K562 (cell line): ENCODE measurements around the gene ATP5F1A. TPM values are rescaled to one million over a fixed set of nuclear protein-coding genes. Genes with fewer than 3 reads are reported as not detected.
A peak's percentile ranks its signal among the peaks of the same experiment; 100 is the strongest.

ENCODE experiments used
- ATAC-seq: fragments of 200-7000 bp; cut with Tn5 transposase; 3 replicates; pipeline ENCODE4 v1.9.1; 2020; ENCODE audit warnings: moderate library complexity
- Bru-seq: library from RNA; stranded (reverse); fragments of 400-500 nt; gene quantifications from one replicate; lab custom pipeline; 2021; lab: Mats Ljungman, UMichigan
- BruChase-seq, 2 experiments: library from RNA; stranded (reverse); fragments of 400-500 nt; gene quantifications; one replicate each; lab custom pipeline; 2021; lab: Mats Ljungman, UMichigan
- BruUV-seq: library from RNA; stranded (reverse); fragments of 400-500 nt; replicated peaks from 2 replicates; lab custom pipeline; 2021; lab: Mats Ljungman, UMichigan
- CTCF ChIA-PET: fragments of 300-600 bp; formaldehyde crosslinking; extraction: SDS; loops from one replicate; lab custom pipeline; 2021; ENCODE audit warnings: low intra/inter-chr PET ratio; lab: Yijun Ruan, JAX
- POLR2A ChIA-PET: fragments of 300-600, 350-650 bp; sonication (Branson Sonifier 250); formaldehyde crosslinking; extraction: SDS; loops from one replicate; lab custom pipeline; 2021; ENCODE audit warnings: antibody characterized with exemption, inconsistent platforms; lab: Yijun Ruan, JAX
- DNase-seq, 4 experiments: peaks; one replicate each; pipeline versions ENCODE4 v3.0.0 to v3.0.0-alpha.2; 2011 to 2018; ENCODE audit warnings: low spot score in 3 of 4, mixed read lengths in 3 of 4; ENCODE audit errors: extremely low read depth in 1 of 4
- FAIRE-seq: peaks from 2 replicates; lab custom pipeline; 2011; peaks lifted over from hg19 to GRCh38; lab: Jason Lieb, UNC
- H2AFZ ChIP-seq: 2 replicates; pipeline ENCODE4 v1.6.0; 2011; ENCODE audit warnings: low read depth, low read length, control low read depth, inconsistent platforms
- H3K27ac ChIP-seq: fragments of 200-600 bp; 3 replicates; pipeline ENCODE4 v1.8.0; 2011; ENCODE audit warnings: low read depth, mild to moderate bottlenecking, control low read depth, inconsistent platforms, low read length, moderate library complexity, mixed read lengths; ENCODE audit errors: extremely low read depth
- H3K27me3 ChIP-seq, 2 experiments: fragments of 300-600 bp in 1 of 2; 2 replicates in 1 of 2; 3 replicates in 1 of 2; pipeline versions ENCODE4 v1.6.0 to v1.8.0; 2011; ENCODE audit warnings: inconsistent platforms in 2 of 2, low read length in 2 of 2, mild to moderate bottlenecking in 1 of 2, mixed read lengths in 1 of 2, moderate library complexity in 1 of 2; ENCODE audit not compliant: control insufficient read depth in 2 of 2, insufficient read depth in 2 of 2
- H3K36me3 ChIP-seq: fragments of 300-600 bp; 3 replicates; pipeline ENCODE4 v1.8.0; 2011; ENCODE audit warnings: mild to moderate bottlenecking, low read length, inconsistent platforms; ENCODE audit not compliant: control insufficient read depth, insufficient read depth
- H3K4me1 ChIP-seq, 2 experiments: fragments of 200-600 bp in 1 of 2; replicated peaks in 1 of 2; 2 replicates in 1 of 2; 3 replicates in 1 of 2; pipeline versions ENCODE4 v1.5.1 to v1.8.0; 2011; ENCODE audit warnings: inconsistent platforms in 2 of 2, low read length in 2 of 2, mild to moderate bottlenecking in 1 of 2, mixed read lengths in 1 of 2, moderate library complexity in 1 of 2; ENCODE audit not compliant: control insufficient read depth in 2 of 2, insufficient read depth in 2 of 2
- H3K4me2 ChIP-seq: 2 replicates; pipeline ENCODE4 v1.6.1; 2011; ENCODE audit warnings: low read length, control low read depth, inconsistent platforms, mixed read lengths; ENCODE audit not compliant: insufficient read depth
- H3K4me3 ChIP-seq: fragments of 200-600 bp; sonication (generic), shearing (Covaris generic); 2 replicates; pipeline ENCODE4 v1.5.1; 2016; ENCODE audit warnings: control low read depth, inconsistent platforms
- H3K79me2 ChIP-seq: fragments of 200-600 bp; 3 replicates; pipeline ENCODE4 v1.8.0; 2011; ENCODE audit warnings: low read length, inconsistent platforms; ENCODE audit not compliant: control insufficient read depth, insufficient read depth
- H3K9ac ChIP-seq, 2 experiments: 2 replicates each; pipeline versions ENCODE4 v1.6.0 to v1.6.1; 2011; ENCODE audit warnings: low read depth in 2 of 2, low read length in 2 of 2, control low read depth in 1 of 2, inconsistent platforms in 1 of 2, mild to moderate bottlenecking in 1 of 2, mixed read lengths in 1 of 2; ENCODE audit not compliant: insufficient read depth in 1 of 2
- H3K9me1 ChIP-seq: one replicate; pipeline ENCODE4 v1.6.0; 2011; ENCODE audit warnings: inconsistent platforms, mild to moderate bottlenecking, low read length, moderate library complexity; ENCODE audit not compliant: control insufficient read depth, insufficient read depth
- H3K9me3 ChIP-seq: replicated peaks from 2 replicates; pipeline ENCODE4 v1.5.1; 2011; ENCODE audit warnings: low read depth, low read length, inconsistent platforms; ENCODE audit not compliant: control insufficient read depth, insufficient read depth
- H4K20me1 ChIP-seq: replicated peaks from 2 replicates; pipeline ENCODE4 v1.6.1; 2011; ENCODE audit warnings: low read length, inconsistent platforms, mixed read lengths; ENCODE audit not compliant: control insufficient read depth, insufficient read depth
- COPS2 ChIP-seq: fragments of 450-650 bp; conservative IDR thresholded peaks from 2 replicates; pipeline ENCODE4 v1.6.1; 2016; ENCODE audit warnings: mild to moderate bottlenecking, moderate library complexity
- ETV5 ChIP-seq: sonication (generic); formaldehyde crosslinking; IDR thresholded peaks from 2 replicates; pipeline ENCODE4 v1.4.0; 2020; ENCODE audit warnings: low read depth, mild to moderate bottlenecking, missing genetic modification reagents
- HNRNPLL ChIP-seq: fragments of 200-400 bp; formaldehyde crosslinking; IDR thresholded peaks from 2 replicates; pipeline ENCODE4 v1.6.1; 2017; ENCODE audit warnings: low read length, low read depth, mild to moderate bottlenecking; ENCODE audit not compliant: poor library complexity, severe bottlenecking
- MBD2 ChIP-seq: sonication (generic); IDR thresholded peaks from 2 replicates; pipeline ENCODE4 v1.6.1; 2016; ENCODE audit warnings: low read depth, borderline replicate concordance
- MYC ChIP-seq, 2 experiments: fragments of 250-450 bp in 1 of 2; sonication (Bioruptor Pico) in 1 of 2; IDR thresholded peaks; 2 replicates each; pipeline versions ENCODE4 v1.5.1 to v1.6.1; 2012 to 2021; ENCODE audit warnings: low read depth in 2 of 2, borderline replicate concordance in 1 of 2, improper control_type of control experiment in 1 of 2, low read length in 1 of 2, mild to moderate bottlenecking in 1 of 2, moderate library complexity in 1 of 2
- NCOA1 ChIP-seq: fragments of 450-650 bp; IDR thresholded peaks from 2 replicates; pipeline ENCODE4 v1.6.1; 2016; ENCODE audit warnings: low read depth
- NONO ChIP-seq, 2 experiments: fragments of 200-400 bp in 1 of 2; fragments of 450-650 bp in 1 of 2; formaldehyde crosslinking in 1 of 2; IDR thresholded peaks; 2 replicates each; pipeline ENCODE4 v1.6.1; 2017; ENCODE audit warnings: low read depth in 2 of 2, mild to moderate bottlenecking in 2 of 2, moderate library complexity in 2 of 2, low read length in 1 of 2
- NR3C1 ChIP-seq: sonication (generic); formaldehyde crosslinking; IDR thresholded peaks from 2 replicates; pipeline ENCODE4 v1.8.1; 2022; ENCODE audit warnings: missing genetic modification reagents
- POLR2G ChIP-seq: fragments of 200-400 bp; formaldehyde crosslinking; IDR thresholded peaks from 2 replicates; pipeline ENCODE4 v1.6.1; 2017; ENCODE audit warnings: low read depth, mild to moderate bottlenecking, antibody characterized with exemption, low read length, moderate library complexity
- RBM17 ChIP-seq: fragments of 200-400 bp; formaldehyde crosslinking; IDR thresholded peaks from 2 replicates; pipeline ENCODE4 v1.6.1; 2017; ENCODE audit warnings: low read depth, mild to moderate bottlenecking, low read length, borderline replicate concordance
- SIN3B ChIP-seq: fragments of 450-650 bp; IDR thresholded peaks from 2 replicates; pipeline ENCODE4 v1.6.1; 2017; ENCODE audit warnings: low read depth, mild to moderate bottlenecking, moderate library complexity
- TFE3 ChIP-seq: fragments of 450-650 bp; formaldehyde crosslinking; IDR thresholded peaks from 2 replicates; pipeline ENCODE4 v1.4.0; 2020; ENCODE audit warnings: mild to moderate bottlenecking, mixed read lengths
- ZNF311 ChIP-seq: fragments of 250-450 bp; sonication (Bioruptor Pico); IDR thresholded peaks from 2 replicates; pipeline ENCODE4 v1.4.0; 2020; ENCODE audit warnings: mild to moderate bottlenecking, moderate library complexity
- ZNF561 ChIP-seq: fragments of 450-650 bp; formaldehyde crosslinking; conservative IDR thresholded peaks from 2 replicates; pipeline ENCODE4 v1.4.0; 2020; ENCODE audit warnings: mild to moderate bottlenecking, moderate library complexity
- WGBS: fragments of 100-300 bp; shearing (Covaris generic); methylation state at CpG from one replicate; pipeline ENCODE4 v1.1.6; 2016; ENCODE audit warnings: low coverage, mixed read lengths; ENCODE audit not compliant: insufficient coverage; ENCODE audit errors: missing lambda C conversion rate; 5-methylcytosine and 5-hydroxymethylcytosine counted together
- in situ Hi-C: fragments of 300-500 bp; cut with MboI; formaldehyde crosslinking; loops from 4 replicates; pipeline ENCODE4 v1.15.0; 2018; ENCODE audit warnings: inconsistent platforms, mixed read lengths
- intact Hi-C: fragments of 100-400 bp; cut with micrococcal nuclease; formaldehyde crosslinking; loops from 2 replicates; pipeline ENCODE4 v1.14.2; 2022
- long read RNA-seq, 3 experiments: library from polyadenylated mRNA in 2 of 3; library from RNA in 1 of 3; unstranded in 2 of 3; stranded (forward) in 1 of 3; transcript quantifications; one replicate each; pipeline ENCODE4 v2.0.0, GENCODE V29; 2019 to 2022
- polyA minus RNA-seq, 3 experiments: library from RNA; depleted of rRNA, polyadenylated mRNA; stranded (reverse); fragments of >200 nt; gene quantifications; 2 replicates each; pipeline ENCODE4 v1.2.3, GENCODE V29; 2011
- polyA plus RNA-seq, 8 experiments: library from polyadenylated mRNA; depleted of rRNA in 4 of 8; stranded (reverse) in 5 of 8; unstranded in 3 of 8; fragments of >200 nt; fragmentation: Nextera tagmentation in 2 of 8; fragmentation: Illumina TruSeq in 1 of 8; extraction: Ambion mirVana in 2 of 8; extraction: Trizol in 1 of 8; gene quantifications; 2 replicates each; pipeline versions ENCODE4 v1.2.1 to v1.2.3, GENCODE V29; 2011 to 2014; ENCODE audit warnings: inconsistent platforms in 1 of 8, missing spikeins in 1 of 8
- total RNA-seq, 7 experiments: library from RNA; depleted of rRNA in 6 of 7; stranded (reverse); fragments of >200 nt in 6 of 7; fragmentation: Illumina TruSeq in 2 of 7; extraction: Trizol in 2 of 7; gene quantifications; 2 replicates each; pipeline versions ENCODE4 v1.2.1 to v1.2.3, GENCODE V29; 2011 to 2021; ENCODE audit warnings: low replicate concordance in 1 of 7

The ATP5F1A gene
- total RNA-seq (2011; cell fraction: chromatin; rRNA removed; ENCODE audit: low replicate concordance), result 237 and 420 TPM in 2 replicates
- 160 and 177 TPM in 2 replicates for total RNA-seq (2011; cell fraction: nucleolus; rRNA removed)
- total RNA-seq (2011; cell fraction: nucleoplasm; rRNA removed), result 216 and 234 TPM in 2 replicates
- 359 and 377 TPM in 2 replicates for total RNA-seq (2014; rRNA removed)
- 517 and 529 TPM in 2 replicates for total RNA-seq (2014; rRNA removed; fragmentation: Illumina TruSeq; extraction: Trizol)
- 480 and 490 TPM in 2 replicates for total RNA-seq (2015; rRNA removed; fragmentation: Illumina TruSeq; extraction: Trizol)
- total RNA-seq (2021), result 401 and 403 TPM in 2 replicates
- 456 and 553 TPM in 2 replicates for polyA plus RNA-seq (2011; rRNA removed)
- polyA plus RNA-seq (2011; cell fraction: cytosol; rRNA removed), result 493 and 750 TPM in 2 replicates
- 217 and 371 TPM in 2 replicates for polyA plus RNA-seq (2011; cell fraction: nucleus; rRNA removed)
- polyA plus RNA-seq (2012), result 313 and 360 TPM in 2 replicates
- polyA plus RNA-seq (2014; fragmentation: Illumina TruSeq; extraction: Trizol), result 396 and 436 TPM in 2 replicates
- 100 to 1,000 TPM; 690 to 762 TPM for polyA plus RNA-seq (2014; fragmentation: Nextera tagmentation; extraction: Ambion mirVana)
- 443 and 471 TPM in 2 replicates for polyA plus RNA-seq (2014; rRNA removed)
- polyA minus RNA-seq (2011; rRNA and poly(A)+ RNA removed), result 905 and 982 TPM in 2 replicates
- 286 and 314 TPM in 2 replicates for polyA minus RNA-seq (2011; cell fraction: cytosol; rRNA and poly(A)+ RNA removed)
- 57.6 and 119 TPM in 2 replicates for polyA minus RNA-seq (2011; cell fraction: nucleus; rRNA and poly(A)+ RNA removed)
- Bru-seq, nascent RNA, result percentile 91 among the genes with signal in this experiment
- percentile 93 among the genes with signal in this experiment for BruChase-seq, experiment 1, labeled RNA remaining after a 2-hour chase
- BruChase-seq, experiment 2, labeled RNA remaining after a 6-hour chase, result percentile 95 among the genes with signal in this experiment
- long read RNA-seq, experiment 1, full-length matches to known transcripts, result 1,331 of 1,606 reads
- long read RNA-seq, experiment 1, partial matches to known transcripts, result 244 of 1,606 reads
- long read RNA-seq, experiment 1, other reads (novel, unspliced or antisense), result 31 of 1,606 reads
- long read RNA-seq, experiment 2, full-length matches to known transcripts, result 456 of 578 reads
- long read RNA-seq, experiment 2, partial matches to known transcripts, result 99 of 578 reads
- long read RNA-seq, experiment 2, other reads (novel, unspliced or antisense), result 23 of 578 reads
- long read RNA-seq, experiment 3, full-length matches to known transcripts, result 1,543 of 1,594 reads
- long read RNA-seq, experiment 3, partial matches to known transcripts, result 22 of 1,594 reads
- long read RNA-seq, experiment 3, other reads (novel, unspliced or antisense), result 29 of 1,594 reads

- no TSS peak for BruUV-seq
- H3K4me3 ChIP-seq, result peak within 1 kb of the TSS; percentile 94
- peak; percentile 92 for TF ChIP-seq POLR2G
- no peak for TF ChIP-seq ZNF561 (CRISPR knock-in tag)
- no peak for TF ChIP-seq NONO (IDR thresholded peaks at IDR 0.05; ENCODE audit: low read depth in 2 of 2, low read length in 1 of 2)
- no peak for TF ChIP-seq RBM17
- peak; percentile 35; the same call in 1 of the 2 replicates for TF ChIP-seq MBD2
- no peak for TF ChIP-seq ZNF311
- peak; percentile 91 for TF ChIP-seq MYC (IDR thresholded peaks at IDR 0.05; ENCODE audit: low read depth, low read length)
- TF ChIP-seq MYC (CRISPR knock-in tag; IDR thresholded peaks at IDR 0.05; ENCODE audit: borderline replicate concordance, low read depth), result no peak
- no peak for TF ChIP-seq TFE3 (CRISPR knock-in tag)
- no peak for TF ChIP-seq ETV5 (CRISPR knock-in tag)
- peak; percentile 62; the same call in 1 of the 2 replicates for TF ChIP-seq SIN3B
- TF ChIP-seq NCOA1, result no peak
- TF ChIP-seq HNRNPLL, result peak; percentile 27
- TF ChIP-seq COPS2, result no peak
- no peak for TF ChIP-seq NR3C1
These were observed at the start of gene ATP5F1A for GRCh38 chr18:46097801-46098615. TSS of gene ATP5F1A (minus strand) at chr18:46098296. CDS start at chr18:46098231, 65 bp downstream.

More at GRCh38 chr18:46097801-46098615, at the start of gene ATP5F1A:
- Histone ChIP-seq H4K20me1 (no peaks in the 10 kb centered on the region), H3K27ac (peak within 1 kb of the TSS; percentile 99), H3K4me2 (peak within 1 kb of the TSS; percentile 88), H3K79me2 (peaks cover 55% of the 10 kb centered on the region), H2AFZ (peak within 1 kb of the TSS; percentile 97), H3K4me1 (peaks cover 3 to 6% of the 10 kb centered on the region in 2 experiments; a peak in 2 of 5 replicates), H3K9ac (peak within 1 kb of the TSS; percentile 98 to 99), H3K9me1 (no peaks in the 10 kb centered on the region), H3K36me3 (peaks cover 31% of the 10 kb centered on the region), H3K9me3 (no peaks in the 10 kb centered on the region), H3K27me3 (no peaks in the 10 kb centered on the region)
- 0% methylated on average over 25 of the region's 53 CpGs for WGBS
- intact Hi-C loops (loop anchor here (2.0 kb wide), 1 partner anchor 75 kb away; no protein-coding TSS in a partner anchor), in situ Hi-C loops (no loop called here)
- CTCF ChIA-PET, result no interaction called here
- peak; percentile 68 to 82 (median 76) for DNase-seq
- FAIRE-seq, result no peak
- ATAC-seq, result peak; percentile 89
- POLR2A ChIA-PET, result interaction anchor here (0.6 to 1.4 kb wide), 4 partner anchors 8 to 185 kb away, joined by 3 to 6 read pairs (median 4); no protein-coding TSS in a partner anchor
